Panc1 (cell line): ENCODE results near the gene SNED1.

Source experiments
- CTCF ChIP-seq: fragments of 450-650 bp; IDR thresholded peaks from 2 replicates; pipeline ENCODE4 v1.5.1; 2017; ENCODE audit warnings: mild to moderate bottlenecking
- POLR2AphosphoS5 ChIP-seq: IDR thresholded peaks from 2 replicates; pipeline ENCODE4 v1.6.1; 2012; ENCODE audit warnings: mild to moderate bottlenecking, low read depth, low read length, moderate library complexity
- REST ChIP-seq, 2 experiments: IDR thresholded peaks; 2 replicates each; pipeline ENCODE4 v1.6.1; 2011 to 2012; ENCODE audit warnings: low read depth in 2 of 2, control low read depth in 1 of 2, low read length in 1 of 2, mild to moderate bottlenecking in 1 of 2, moderate library complexity in 1 of 2; ENCODE audit not compliant: insufficient read depth in 1 of 2
- SIN3A ChIP-seq: IDR thresholded peaks from 2 replicates; pipeline ENCODE4 v1.6.1; 2012; ENCODE audit warnings: low read depth, mild to moderate bottlenecking, low read length, moderate library complexity, borderline replicate concordance; ENCODE audit not compliant: insufficient read depth

- TF ChIP-seq CTCF (no peak), REST (IDR thresholded peaks at IDR 0.05; ENCODE audit: insufficient read depth in 1 of 2, low read depth in 2 of 2, low read length in 1 of 2) (no peak), SIN3A (no peak), POLR2AphosphoS5 (no peak)
Observed at GRCh38 chr2:240997856-240998705, at the start of gene SNED1.
